ENCODE measurements around the gene GPC1. TPM values are rescaled to one million over a fixed set of nuclear protein-coding genes. Genes with fewer than 3 reads are reported as not detected.

The GPC1 gene
- total RNA-seq, 1 donor from 2014 or later, result 4.5 TPM

- Mint-ChIP-seq H3K27ac (ENCODE audit: unreplicated experiment) (no peak overlapping the region), H3K9me3 (ENCODE audit: unreplicated experiment) (no peaks in the 10 kb centered on the region), H3K27me3 (ENCODE audit: unreplicated experiment) (peaks cover 18% of the 10 kb centered on the region), H3K4me1 (ENCODE audit: unreplicated experiment) (peaks cover 8% of the 10 kb centered on the region), H3K36me3 (ENCODE audit: low read depth, unreplicated experiment) (peaks cover 3% of the 10 kb centered on the region), H3K4me3 (ENCODE audit: unreplicated experiment) (no peak overlapping the region)
- no peak for DNase-seq (ENCODE audit: low spot score)
- no peak for TF ChIP-seq CTCF (IDR thresholded peaks at IDR 0.05; ENCODE audit: unreplicated experiment)
These were observed 23.5 kb downstream of the GPC1 start for GRCh38 chr2:240458900-240459391.

DNA sequence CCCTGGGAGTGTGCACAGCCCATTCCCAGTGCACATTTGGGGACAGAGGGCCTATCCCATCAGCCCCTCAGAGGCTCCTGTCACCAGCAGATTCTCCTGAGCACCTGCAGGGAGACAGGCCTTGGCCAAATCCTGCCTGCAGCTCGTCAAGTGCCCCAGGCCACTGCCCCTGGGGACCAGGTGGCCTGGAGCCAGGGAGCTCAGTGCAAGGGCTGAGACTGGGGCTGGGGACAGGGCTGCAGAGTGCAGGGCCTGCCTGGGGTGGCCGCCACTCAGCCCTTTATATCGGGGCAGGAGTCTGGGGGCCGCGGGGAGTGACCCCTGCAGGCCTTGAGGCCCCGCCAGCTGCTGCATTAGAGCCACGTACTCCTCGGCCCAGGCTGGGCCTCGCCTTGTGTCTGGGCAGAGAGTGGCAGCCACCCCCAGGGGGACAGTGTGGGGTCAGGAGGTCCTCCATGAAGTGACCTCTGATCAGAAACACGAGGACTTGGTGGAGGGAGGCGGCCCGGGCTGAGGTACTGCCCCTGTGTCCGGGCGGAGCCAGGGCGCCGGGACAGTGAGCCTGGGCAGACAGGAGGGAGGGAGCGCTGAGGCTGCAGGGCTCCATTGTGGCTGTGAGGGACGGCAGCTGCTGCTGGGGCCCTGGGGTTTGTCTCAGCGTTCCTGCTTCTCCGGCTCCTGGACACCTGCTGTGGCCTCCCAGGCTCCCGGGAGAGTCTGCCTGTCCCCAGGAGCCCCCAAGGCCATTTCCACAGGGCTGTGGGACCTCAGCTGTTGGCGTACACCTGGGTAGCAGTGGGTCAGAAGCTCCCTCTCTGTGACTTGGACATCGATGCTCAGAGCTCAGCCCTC, 24.2 kb downstream of the GPC1 start:
- DNase-seq (ENCODE audit: low spot score), result no peak
- H3K27me3 Mint-ChIP-seq (ENCODE audit: unreplicated experiment), result peaks cover 16% of the 10 kb centered on the region
- TF ChIP-seq CTCF (IDR thresholded peaks at IDR 0.05; ENCODE audit: unreplicated experiment), result no peak
- H3K27ac Mint-ChIP-seq (ENCODE audit: unreplicated experiment), result no peak overlapping the region
- H3K4me1 Mint-ChIP-seq (ENCODE audit: unreplicated experiment), result peaks cover 7% of the 10 kb centered on the region
- no peak overlapping the region for H3K4me3 Mint-ChIP-seq (ENCODE audit: unreplicated experiment)
- peaks cover 3% of the 10 kb centered on the region for H3K36me3 Mint-ChIP-seq (ENCODE audit: low read depth, unreplicated experiment)
- H3K9me3 Mint-ChIP-seq (ENCODE audit: unreplicated experiment), result no peaks in the 10 kb centered on the region

GRCh38 chr2:240460253-240460711, 24.8 kb downstream of the GPC1 start:
- no peaks in the 10 kb centered on the region for H3K9me3 Mint-ChIP-seq (ENCODE audit: unreplicated experiment)
- TF ChIP-seq CTCF (IDR thresholded peaks at IDR 0.05; ENCODE audit: unreplicated experiment), result no peak

DNA sequence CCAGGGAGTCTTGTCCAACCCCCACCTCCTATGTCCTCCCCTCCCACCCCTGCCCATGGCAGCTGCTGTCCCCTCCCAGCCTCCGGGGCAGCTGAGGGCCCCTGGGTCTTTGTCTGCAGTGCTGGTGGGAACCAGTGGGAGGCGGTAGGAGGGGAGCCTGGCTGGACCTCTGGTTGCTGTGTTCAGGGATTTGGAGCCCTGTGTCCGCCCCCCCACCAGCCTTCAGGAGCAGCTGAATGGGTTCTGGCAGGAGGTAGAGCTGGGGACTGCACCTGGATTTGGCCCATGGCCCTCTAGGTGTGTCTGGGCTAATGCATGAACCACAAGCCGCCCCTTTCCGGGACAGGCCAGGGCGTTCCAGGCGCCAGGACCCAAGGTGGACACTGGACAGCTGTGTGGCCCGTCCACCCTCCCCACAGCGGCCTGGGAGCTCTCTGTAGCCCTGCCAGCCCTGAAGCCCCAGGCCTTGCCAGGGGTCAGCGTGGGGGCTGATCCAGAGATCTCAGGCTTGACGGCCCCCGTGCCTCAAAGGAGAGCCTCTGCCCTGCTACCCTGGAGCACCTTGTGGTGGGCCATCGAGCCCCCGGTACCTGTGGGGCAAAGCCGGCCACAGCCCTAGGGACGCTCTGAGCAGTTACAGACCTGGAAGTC, 25.4 kb downstream of the GPC1 start:
- H3K36me3 Mint-ChIP-seq (ENCODE audit: low read depth, unreplicated experiment), result no peaks in the 10 kb centered on the region
- H3K4me1 Mint-ChIP-seq (ENCODE audit: unreplicated experiment), result peaks cover 3% of the 10 kb centered on the region
- peaks cover 12% of the 10 kb centered on the region for H3K27me3 Mint-ChIP-seq (ENCODE audit: unreplicated experiment)
- no peak for DNase-seq (ENCODE audit: low spot score)
- TF ChIP-seq CTCF (IDR thresholded peaks at IDR 0.05; ENCODE audit: unreplicated experiment), result no peak
- H3K27ac Mint-ChIP-seq (ENCODE audit: unreplicated experiment), result no peak overlapping the region
- no peak overlapping the region for H3K4me3 Mint-ChIP-seq (ENCODE audit: unreplicated experiment)
- H3K9me3 Mint-ChIP-seq (ENCODE audit: unreplicated experiment), result no peaks in the 10 kb centered on the region

More at GRCh38 chr2:240460253-240460711, 24.8 kb downstream of the GPC1 start:
- H3K27ac Mint-ChIP-seq (ENCODE audit: unreplicated experiment), result no peak overlapping the region
- no peak overlapping the region for H3K4me3 Mint-ChIP-seq (ENCODE audit: unreplicated experiment)
- H3K4me1 Mint-ChIP-seq (ENCODE audit: unreplicated experiment), result peaks cover 3% of the 10 kb centered on the region
- H3K27me3 Mint-ChIP-seq (ENCODE audit: unreplicated experiment), result peaks cover 12% of the 10 kb centered on the region
- H3K36me3 Mint-ChIP-seq (ENCODE audit: low read depth, unreplicated experiment), result no peaks in the 10 kb centered on the region
- DNase-seq (ENCODE audit: low spot score), result no peak
